SK-N-MC (cell line): Measurements from ENCODE around the gene PLA2G5.
"Not testable (repeated sequence)": the region's sequence is repeated elsewhere in the genome, so short reads cannot be mapped to it uniquely, and the experiment has no call there.

Experiments used
- EZH2 ChIP-seq: fragments of 200-600 bp; sonication (generic); IDR thresholded peaks from one replicate; pipeline ENCODE4 v1.6.1; 2017; ENCODE audit warnings: antibody characterized with exemption
- FOXP2 ChIP-seq: optimal IDR thresholded peaks from 2 replicates; pipeline ENCODE3; 2011; ENCODE audit warnings: mild to moderate bottlenecking, moderate library complexity; ENCODE audit not compliant: insufficient read depth; ENCODE audit errors: extremely low read length, control extremely low read depth
- POLR2AphosphoS5 ChIP-seq: IDR thresholded peaks from 2 replicates; pipeline ENCODE4 v1.6.1; 2012; ENCODE audit warnings: mild to moderate bottlenecking, low read depth, low read length, borderline replicate concordance

DNA sequence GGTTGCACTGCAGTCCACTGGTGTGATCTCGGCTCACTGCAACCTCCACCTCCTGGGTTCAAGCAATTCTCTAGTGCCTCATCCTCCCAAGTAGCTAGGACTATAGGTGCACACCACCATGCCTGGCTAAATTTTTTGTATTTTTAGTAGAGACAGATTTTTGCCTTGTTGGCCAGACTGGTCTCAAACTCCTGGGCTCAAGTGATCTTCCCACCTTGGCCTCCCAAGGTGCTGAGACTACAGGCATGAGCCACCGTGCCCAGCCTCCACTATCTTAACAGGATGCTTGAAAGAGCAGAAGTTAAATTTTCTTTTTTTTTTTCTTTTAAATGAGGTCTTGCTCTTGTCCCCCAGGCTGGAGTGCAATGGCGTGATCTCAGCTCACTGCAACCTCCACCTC lies 60.5 kb downstream of the PLA2G5 start:
- TF ChIP-seq EZH2, POLR2AphosphoS5, FOXP2: not testable (repeated sequence)
